CD14-positive monocyte (primary cell): ENCODE data around the gene NFKBIA. TPM values are rescaled to one million over a fixed set of nuclear protein-coding genes. Genes with fewer than 3 reads are reported as not detected.
A peak's percentile ranks its signal among the peaks of the same experiment; 100 is the strongest.

Experiments
- DNase-seq, 3 donors: peaks; one replicate each; pipeline ENCODE4 v3.0.0-alpha.2; 2011 to 2022
- H2AFZ ChIP-seq: 2 replicates; pipeline ENCODE4 v1.6.0; 2012; ENCODE audit warnings: mild to moderate bottlenecking, low read depth, low read length, inconsistent platforms; ENCODE audit not compliant: insufficient read depth, poor library complexity, severe bottlenecking
- H3K27ac ChIP-seq, 2 donors: 1 replicate in 1 of 2; 2 replicates in 1 of 2; pipeline ENCODE4 v1.5.1; 2012 to 2013; ENCODE audit warnings: low read length in 2 of 2, control low read depth in 1 of 2, inconsistent platforms in 1 of 2, low read depth in 1 of 2, mild to moderate bottlenecking in 1 of 2
- H3K27me3 ChIP-seq, 2 donors: one replicate each; pipeline versions ENCODE4 v1.6.0 to v1.6.1; 2011 to 2013; ENCODE audit warnings: low read length in 2 of 2; ENCODE audit not compliant: control insufficient read depth in 2 of 2, insufficient read depth in 2 of 2
- H3K36me3 ChIP-seq, 2 donors: replicated peaks in 1 of 2; 1 replicate in 1 of 2; 2 replicates in 1 of 2; pipeline versions ENCODE4 v1.5.1 to v1.6.1; 2012 to 2013; ENCODE audit warnings: low read length in 2 of 2, control low read depth in 1 of 2, inconsistent platforms in 1 of 2, mild to moderate bottlenecking in 1 of 2; ENCODE audit not compliant: insufficient read depth in 2 of 2, control insufficient read depth in 1 of 2
- H3K4me1 ChIP-seq, 2 donors: 1 replicate in 1 of 2; 2 replicates in 1 of 2; pipeline versions ENCODE4 v1.5.1 to v1.6.1; 2012 to 2013; ENCODE audit warnings: low read length in 2 of 2, control low read depth in 1 of 2, inconsistent platforms in 1 of 2, mild to moderate bottlenecking in 1 of 2, moderate library complexity in 1 of 2; ENCODE audit not compliant: insufficient read depth in 2 of 2, control insufficient read depth in 1 of 2
- H3K4me2 ChIP-seq: replicated peaks from 2 replicates; pipeline ENCODE3; 2012; ENCODE audit warnings: low read length, moderate library complexity, mild to moderate bottlenecking; ENCODE audit not compliant: poor library complexity, severe bottlenecking; ENCODE audit errors: extremely low read depth
- H3K4me3 ChIP-seq, 3 experiments: fragments of 200-600 bp in 1 of 3; sonication (generic) in 1 of 3; replicated peaks in 1 of 3; 1 replicate in 2 of 3; 2 replicates in 1 of 3; pipeline ENCODE4 v1.5.1; 2011 to 2013; ENCODE audit warnings: low read length in 3 of 3, mild to moderate bottlenecking in 3 of 3, control low read depth in 2 of 3, low read depth in 2 of 3, inconsistent platforms in 1 of 3, moderate library complexity in 1 of 3
- H3K79me2 ChIP-seq: 2 replicates; pipeline ENCODE4 v1.6.0; 2012; ENCODE audit warnings: mild to moderate bottlenecking, control low read depth, inconsistent platforms, low read length, moderate library complexity; ENCODE audit not compliant: insufficient read depth
- H3K9ac ChIP-seq: 2 replicates; pipeline ENCODE4 v1.6.0; 2017; ENCODE audit warnings: low read length, mild to moderate bottlenecking; ENCODE audit not compliant: insufficient read depth, poor library complexity, severe bottlenecking
- H3K9me3 ChIP-seq, 2 donors: replicated peaks in 1 of 2; 1 replicate in 1 of 2; 2 replicates in 1 of 2; pipeline versions ENCODE4 v1.5.1 to v1.6.1; 2012 to 2013; ENCODE audit warnings: low read length in 2 of 2, control low read depth in 1 of 2; ENCODE audit not compliant: control insufficient read depth in 1 of 2, insufficient read depth in 1 of 2
- H4K20me1 ChIP-seq: 2 replicates; pipeline ENCODE4 v1.6.0; 2012; ENCODE audit warnings: mild to moderate bottlenecking, low read length, control low read depth, moderate library complexity; ENCODE audit not compliant: insufficient read depth
- H3K27ac Mint-ChIP-seq, 7 donors: one replicate each; pipeline ENCODE4 v1.8.0; 2020; ENCODE audit warnings: mild to moderate bottlenecking in 7 of 7, mixed read lengths in 7 of 7, moderate library complexity in 6 of 7, inconsistent platforms in 2 of 7
- H3K27me3 Mint-ChIP-seq, 3 donors: one replicate each; pipeline ENCODE4 v1.8.0; 2021 to 2022; ENCODE audit warnings: low read depth in 3 of 3, mild to moderate bottlenecking in 3 of 3, mixed read lengths in 3 of 3, moderate library complexity in 3 of 3, inconsistent platforms in 1 of 3
- H3K36me3 Mint-ChIP-seq, 2 donors: one replicate each; pipeline ENCODE4 v1.8.0; 2020; ENCODE audit warnings: mixed read lengths in 2 of 2, inconsistent platforms in 1 of 2, mild to moderate bottlenecking in 1 of 2
- H3K4me1 Mint-ChIP-seq: one replicate; pipeline ENCODE4 v1.8.0; 2020; ENCODE audit warnings: mild to moderate bottlenecking, mixed read lengths
- H3K4me3 Mint-ChIP-seq, 2 donors: one replicate each; pipeline ENCODE4 v1.8.0; 2020; ENCODE audit warnings: mild to moderate bottlenecking in 2 of 2, mixed read lengths in 2 of 2, moderate library complexity in 1 of 2
- H3K9me3 Mint-ChIP-seq, 7 donors: one replicate each; pipeline ENCODE4 v1.8.0; 2020 to 2022; ENCODE audit warnings: mixed read lengths in 7 of 7, mild to moderate bottlenecking in 6 of 7, moderate library complexity in 6 of 7, inconsistent platforms in 2 of 7
- CTCF ChIP-seq: fragments of 200-600 bp; IDR thresholded peaks from one replicate; pipeline ENCODE4 v1.8.0; 2022; ENCODE audit warnings: antibody characterized with exemption, mild to moderate bottlenecking
- WGBS: methylation state at CpG from one replicate; pipeline ENCODE4 v1.1.5; 2013; ENCODE audit warnings: missing lambda C conversion rate; ENCODE audit not compliant: insufficient coverage; 5-methylcytosine and 5-hydroxymethylcytosine counted together
- intact Hi-C, 2 donors: fragments of 100-400 bp; cut with micrococcal nuclease; formaldehyde crosslinking; loops; one replicate each; pipeline versions ENCODE4 v1.15.0 to v1.15.1; 2023
- polyA plus RNA-seq, 3 donors: library from polyadenylated mRNA; depleted of rRNA in 1 of 3; unstranded in 2 of 3; stranded (reverse) in 1 of 3; fragments of 300-500 nt in 2 of 3; fragments of >200 nt in 1 of 3; fragmentation: Illumina TruSeq in 2 of 3; gene quantifications; 1 replicate in 2 of 3; 2 replicates in 1 of 3; pipeline ENCODE4 v1.2.3, GENCODE V29; 2012 to 2021

NFKBIA gene
- polyA plus RNA-seq, 3 donors, result 868 to 4,739 (median 935) TPM

DNA sequence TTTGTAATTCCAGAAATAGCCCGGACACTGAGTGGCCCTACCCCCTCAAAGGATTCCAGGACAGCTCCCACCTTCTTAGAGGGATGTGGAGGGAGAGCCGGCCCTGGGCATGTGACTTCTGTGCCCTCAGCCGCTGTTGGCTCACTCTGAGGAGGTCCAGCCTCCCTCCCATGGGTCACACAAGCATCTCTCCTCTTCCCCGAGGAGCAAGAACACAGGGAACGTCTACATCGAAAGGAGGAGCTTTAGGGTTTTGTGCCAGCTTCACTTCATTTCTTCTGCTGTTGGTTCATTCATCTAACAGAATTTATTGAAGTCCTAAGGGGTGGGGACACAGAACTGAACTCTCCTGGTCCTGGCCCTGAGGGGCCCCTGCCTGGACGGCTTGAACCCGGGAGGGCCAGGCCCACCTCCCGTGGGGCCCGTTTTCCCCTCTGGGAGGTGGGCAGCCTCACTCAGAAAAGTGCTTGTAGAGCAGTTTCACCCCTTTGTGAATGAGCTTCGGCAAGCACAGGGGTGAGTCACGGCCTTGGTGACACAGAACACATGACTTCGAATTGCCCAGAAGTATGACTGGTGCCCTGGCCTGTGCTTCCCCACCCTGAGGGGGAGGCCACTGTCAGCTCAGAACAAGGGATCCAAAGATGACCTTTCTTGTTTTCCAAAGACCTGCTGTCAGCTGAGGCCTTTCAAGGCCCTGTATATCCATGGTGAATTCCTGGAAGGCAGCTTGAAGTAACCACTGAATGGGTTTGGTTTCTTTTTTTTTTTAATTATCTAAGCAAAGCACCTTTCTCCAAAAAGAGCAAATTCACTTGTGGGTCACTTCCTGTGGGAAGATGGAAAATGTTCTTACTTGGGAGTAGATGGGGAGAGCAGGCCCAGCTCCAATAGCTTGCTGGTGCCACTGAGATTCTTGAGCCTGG, 39.2 kb downstream of the NFKBIA start:
- Histone ChIP-seq H2AFZ (peak overlapping the region; percentile 44), H4K20me1 (no peaks in the 10 kb centered on the region), H3K27me3 (no peaks in the 10 kb centered on the region), H3K27ac (peak overlapping the region; percentile 96 to 98), H3K9me3 (no peaks in the 10 kb centered on the region), H3K36me3 (no peaks in the 10 kb centered on the region), H3K4me2 (peak overlapping the region; percentile 6), H3K4me1 (peaks cover 43 to 44% of the 10 kb centered on the region in 2 donors), H3K79me2 (no peaks in the 10 kb centered on the region), H3K4me3 (peak overlapping the region in 1 of 3 experiments; percentile 4), H3K9ac (peak overlapping the region; percentile 81)
- intact Hi-C loops, result loop anchor here (1.0 to 10.0 kb wide), 4 partner anchors 33 to 81 kb away; partner anchors contain the start of gene NFKBIA (in 2 of the 2)
- Mint-ChIP-seq H3K4me1 (peaks cover 47% of the 10 kb centered on the region), H3K27me3 (peaks cover 0 to 3% (median 0%) of the 10 kb centered on the region in 3 donors), H3K27ac (peak overlapping the region; percentile 98 to 100 (median 99)), H3K36me3 (peaks cover 2% of the 10 kb centered on the region in 2 donors), H3K9me3 (peaks cover 0 to 1% (median 0%) of the 10 kb centered on the region in 7 donors), H3K4me3 (peak overlapping the region; percentile 48 to 61)
- 5% methylated on average over 7 of the region's 13 CpGs for WGBS
- no peak for TF ChIP-seq CTCF
- DNase-seq, result peak; percentile 97 to 99 (median 97)

DNA sequence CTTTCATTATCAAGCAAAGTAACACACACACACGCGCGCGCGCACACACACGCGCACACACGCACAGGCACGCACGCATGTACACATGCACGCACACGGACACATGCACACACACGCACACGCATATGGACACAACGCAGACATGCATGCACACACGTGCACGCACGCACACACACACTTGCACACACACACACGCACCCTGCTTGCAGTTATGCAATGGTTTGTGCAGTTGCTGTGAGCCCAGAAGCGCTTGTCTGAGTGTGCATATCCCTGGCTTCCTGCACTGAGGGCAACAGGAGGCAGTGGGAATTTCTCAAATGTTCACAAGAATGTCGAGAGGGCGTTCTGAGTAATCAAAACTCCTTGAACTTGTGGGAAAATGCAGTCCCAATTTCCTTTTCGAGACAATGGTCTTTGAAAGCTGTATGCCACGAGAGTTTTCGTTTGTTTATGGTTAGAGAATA, 41.6 kb downstream of the NFKBIA start:
- TF ChIP-seq CTCF, result no peak
- Histone ChIP-seq H3K79me2 (no peaks in the 10 kb centered on the region), H3K36me3 (no peaks in the 10 kb centered on the region), H3K27me3 (no peaks in the 10 kb centered on the region), H4K20me1 (no peaks in the 10 kb centered on the region), H2AFZ (no peak overlapping the region), H3K4me2 (no peak overlapping the region), H3K9me3 (no peaks in the 10 kb centered on the region), H3K4me1 (peaks cover 34 to 35% of the 10 kb centered on the region in 2 donors), H3K27ac (no peak overlapping the region), H3K4me3 (no peak overlapping the region), H3K9ac (no peak overlapping the region)
- no peaks in the 10 kb centered on the region for H3K27me3 Mint-ChIP-seq
- H3K4me3 Mint-ChIP-seq, result no peak overlapping the region
- peaks cover 0 to 2% of the 10 kb centered on the region in 2 donors for H3K36me3 Mint-ChIP-seq
- intact Hi-C loops, result loop anchor here in 1 of 2 donors (10.0 kb wide), 1 partner anchor 78 kb away; no protein-coding TSS in a partner anchor
- WGBS, result 86% methylated on average over 9 of the region's 25 CpGs
- peaks cover 33% of the 10 kb centered on the region for H3K4me1 Mint-ChIP-seq
- peak in 1 of 3 donors; percentile 16 for DNase-seq
- H3K27ac Mint-ChIP-seq, result peak overlapping the region in 1 of 7 donors; percentile 9
- peaks cover 0 to 1% (median 0%) of the 10 kb centered on the region in 7 donors for H3K9me3 Mint-ChIP-seq
